GM21723 (cell line): ENCODE results near the gene FBXO45.
"Not testable (repeated sequence)": the region's sequence is repeated elsewhere in the genome, so short reads cannot be mapped to it uniquely, and the experiment has no call there.

Experiments
- ATAC-seq: cut with Tn5 transposase; IDR thresholded peaks from one replicate; pipeline ENCODE4 v1.9.1; 2021; ENCODE audit warnings: mild to moderate bottlenecking, moderate library complexity; ENCODE audit not compliant: unreplicated experiment

The FBXO45 gene

GRCh38 chr3:196611761-196612483 is 43.5 kb downstream of the FBXO45 start:
- no peak for ATAC-seq

GRCh38 chr3:196615234-196615633 is 46.8 kb downstream of the FBXO45 start:
- ATAC-seq = not testable (repeated sequence)

- no peak for ATAC-seq
These were observed 48.8 kb downstream of the FBXO45 start for GRCh38 chr3:196617256-196617655.

- no peak for ATAC-seq
These were observed 50.8 kb downstream of the FBXO45 start for GRCh38 chr3:196619223-196619622.

- ATAC-seq = not testable (repeated sequence)
These were observed 51.2 kb downstream of the FBXO45 start for GRCh38 chr3:196619627-196620026.

- peak; percentile 55 for ATAC-seq
These were observed 51.7 kb downstream of the FBXO45 start for GRCh38 chr3:196620161-196620604.

GRCh38 chr3:196620684-196621083 is 52.2 kb downstream of the FBXO45 start:
- ATAC-seq = no peak

GRCh38 chr3:196621611-196622010 is 53.2 kb downstream of the FBXO45 start:
- no peak for ATAC-seq

- ATAC-seq = peak; percentile 56
These were observed 55.8 kb downstream of the FBXO45 start for GRCh38 chr3:196624067-196624790.

GRCh38 chr3:196624907-196625306 is 56.4 kb downstream of the FBXO45 start:
- ATAC-seq = no peak

- no peak for ATAC-seq
These were observed 56.9 kb downstream of the FBXO45 start for GRCh38 chr3:196625331-196625730.

GRCh38 chr3:196627918-196628231 is 59.4 kb downstream of the FBXO45 start:
- no peak for ATAC-seq

- no peak for ATAC-seq
These were observed 60.8 kb downstream of the FBXO45 start for GRCh38 chr3:196629228-196629627.

GRCh38 chr3:196631682-196632045 is 63.2 kb downstream of the FBXO45 start:
- ATAC-seq = no peak

GRCh38 chr3:196632046-196632751 is 63.7 kb downstream of the FBXO45 start:
- peak; percentile 75 for ATAC-seq

- ATAC-seq = no peak
These were observed 65.2 kb downstream of the FBXO45 start for GRCh38 chr3:196633555-196634151.

GRCh38 chr3:196634224-196634623 is 65.8 kb downstream of the FBXO45 start:
- ATAC-seq = no peak

- no peak for ATAC-seq
These were observed 66.4 kb downstream of the FBXO45 start for GRCh38 chr3:196634829-196635228.

GRCh38 chr3:196636369-196637349 is 68.2 kb downstream of the FBXO45 start:
- ATAC-seq = no peak

- ATAC-seq = not testable (repeated sequence)
These were observed 69.5 kb downstream of the FBXO45 start for GRCh38 chr3:196637941-196638340.
